Measurements from ENCODE around the gene EML1. TPM values are rescaled to one million over a fixed set of nuclear protein-coding genes. Genes with fewer than 3 reads are reported as not detected.

Gene EML1
- total and polyA plus RNA-seq, 7 experiments from 2014 or later, result not detected

GRCh38 chr14:99788713-99789112, 4.5 kb upstream of the EML1 start:
- ATAC-seq, result no peak
- no peak for DNase-seq
- intact Hi-C loops (cut with micrococcal nuclease), result no loop called here
- H3K27ac Mint-ChIP-seq, result no peak overlapping the region
- POLR2A ChIA-PET, result no interaction called here
- Histone ChIP-seq H3K4me3 (ENCODE audit: low read length) (no peak overlapping the region), H3K27me3 (ENCODE audit: control insufficient read depth in 2 of 2, insufficient read depth in 2 of 2, low read length in 2 of 2) (no peaks in the 10 kb centered on the region), H3K36me3 (ENCODE audit: control insufficient read depth in 2 of 3, insufficient read depth in 3 of 3, low read length in 3 of 3) (no peaks in the 10 kb centered on the region), H3K27ac (ENCODE audit: low read depth, low read length) (no peak overlapping the region), H3K4me1 (ENCODE audit: control insufficient read depth in 2 of 2, insufficient read depth in 2 of 2, low read length in 2 of 2) (peaks cover 0 to under 1% of the 10 kb centered on the region in 2 donors), H3K9me3 (ENCODE audit: control insufficient read depth in 2 of 3, low read length in 3 of 3) (no peaks in the 10 kb centered on the region)
- no peak overlapping the region for H3K4me3 Mint-ChIP-seq
- H3K36me3 Mint-ChIP-seq, result no peaks in the 10 kb centered on the region
- CTCF ChIA-PET, result no interaction called here
- peaks cover 0 to 32% (median 0%) of the 10 kb centered on the region in 5 donors for H3K27me3 Mint-ChIP-seq
- H3K9me3 Mint-ChIP-seq, result no peaks in the 10 kb centered on the region
- peaks cover 5 to 29% (median 21%) of the 10 kb centered on the region in 7 donors for H3K4me1 Mint-ChIP-seq

GRCh38 chr14:99789581-99789980, 3.6 kb upstream of the EML1 start:
- no peaks in the 10 kb centered on the region for H3K36me3 Mint-ChIP-seq
- Histone ChIP-seq H3K4me3 (ENCODE audit: low read length) (no peak overlapping the region), H3K4me1 (ENCODE audit: control insufficient read depth in 2 of 2, insufficient read depth in 2 of 2, low read length in 2 of 2) (peaks cover 0 to 4% of the 10 kb centered on the region in 2 donors), H3K36me3 (ENCODE audit: control insufficient read depth in 2 of 3, insufficient read depth in 3 of 3, low read length in 3 of 3) (no peaks in the 10 kb centered on the region), H3K27me3 (ENCODE audit: control insufficient read depth in 2 of 2, insufficient read depth in 2 of 2, low read length in 2 of 2) (no peaks in the 10 kb centered on the region), H3K9me3 (ENCODE audit: control insufficient read depth in 2 of 3, low read length in 3 of 3) (no peaks in the 10 kb centered on the region), H3K27ac (ENCODE audit: low read depth, low read length) (no peak overlapping the region)
- CTCF ChIA-PET, result no interaction called here
- peaks cover 0 to 40% (median 0%) of the 10 kb centered on the region in 5 donors for H3K27me3 Mint-ChIP-seq
- intact Hi-C loops (cut with micrococcal nuclease), result no loop called here
- POLR2A ChIA-PET, result no interaction called here
- ATAC-seq (no peak), DNase-seq (no peak)
- peak overlapping the region in 2 of 9 donors; percentile 2 to 54 for H3K27ac Mint-ChIP-seq
- H3K4me1 Mint-ChIP-seq, result peaks cover 5 to 34% (median 21%) of the 10 kb centered on the region in 7 donors
- no peak overlapping the region for H3K4me3 Mint-ChIP-seq
- H3K9me3 Mint-ChIP-seq, result no peaks in the 10 kb centered on the region

- ChIA-PET CTCF (interaction anchor here (0.6 kb wide), 1 partner anchor 40 kb away, joined by 3 read pairs; no protein-coding TSS in a partner anchor), POLR2A (no interaction called here)
- intact Hi-C loops (cut with micrococcal nuclease), result loop anchor here in 1 of 2 donors (5.0 kb wide), 1 partner anchor 108 kb away; the partner anchor contains the start of gene CYP46A1
- no peak overlapping the region for H3K4me3 ChIP-seq (ENCODE audit: low read length)
- Mint-ChIP-seq H3K9me3 (no peaks in the 10 kb centered on the region), H3K27ac (peak overlapping the region in 1 of 9 donors; percentile 54), H3K36me3 (no peaks in the 10 kb centered on the region), H3K4me1 (peaks cover 5 to 34% (median 21%) of the 10 kb centered on the region in 7 donors), H3K27me3 (peaks cover 0 to 45% (median 7%) of the 10 kb centered on the region in 5 donors), H3K4me3 (no peak overlapping the region)
- no peaks in the 10 kb centered on the region for H3K36me3 ChIP-seq (ENCODE audit: control insufficient read depth in 2 of 3, insufficient read depth in 3 of 3, low read length in 3 of 3)
- DNase-seq, result no peak
- H3K27ac ChIP-seq (ENCODE audit: low read depth, low read length), result no peak overlapping the region
- ATAC-seq, result no peak
- H3K4me1 ChIP-seq (ENCODE audit: control insufficient read depth in 2 of 2, insufficient read depth in 2 of 2, low read length in 2 of 2), result peaks cover 0 to 4% of the 10 kb centered on the region in 2 donors
- peaks cover 0 to 5% of the 10 kb centered on the region in 2 donors for H3K27me3 ChIP-seq (ENCODE audit: control insufficient read depth in 2 of 2, insufficient read depth in 2 of 2, low read length in 2 of 2)
- H3K9me3 ChIP-seq (ENCODE audit: control insufficient read depth in 2 of 3, low read length in 3 of 3), result no peaks in the 10 kb centered on the region
Observed at GRCh38 chr14:99790201-99790977, 2.8 kb upstream of the EML1 start.

- Mint-ChIP-seq H3K27me3 (peaks cover 0 to 49% (median 13%) of the 10 kb centered on the region in 5 donors), H3K36me3 (no peaks in the 10 kb centered on the region), H3K4me1 (peaks cover 5 to 34% (median 21%) of the 10 kb centered on the region in 7 donors), H3K9me3 (no peaks in the 10 kb centered on the region), H3K4me3 (peak overlapping the region in 1 of 10 donors; percentile 1), H3K27ac (peak overlapping the region in 3 of 9 donors; percentile 20 to 43 (median 21))
- Histone ChIP-seq H3K27ac (ENCODE audit: low read depth, low read length) (no peak overlapping the region), H3K4me3 (ENCODE audit: low read length) (no peak overlapping the region), H3K9me3 (ENCODE audit: control insufficient read depth in 2 of 3, low read length in 3 of 3) (no peaks in the 10 kb centered on the region), H3K27me3 (ENCODE audit: control insufficient read depth in 2 of 2, insufficient read depth in 2 of 2, low read length in 2 of 2) (peaks cover 0 to 5% of the 10 kb centered on the region in 2 donors), H3K4me1 (ENCODE audit: control insufficient read depth in 2 of 2, insufficient read depth in 2 of 2, low read length in 2 of 2) (peaks cover 0 to 4% of the 10 kb centered on the region in 2 donors), H3K36me3 (ENCODE audit: control insufficient read depth in 2 of 3, insufficient read depth in 3 of 3, low read length in 3 of 3) (no peaks in the 10 kb centered on the region)
- ATAC-seq (no peak), DNase-seq (no peak)
- intact Hi-C loops (cut with micrococcal nuclease), result loop anchor here in 1 of 2 donors (5.0 kb wide), 1 partner anchor 109 kb away; the partner anchor contains the start of gene CYP46A1
- ChIA-PET CTCF (interaction anchor here (0.6 kb wide), 1 partner anchor 40 kb away, joined by 3 read pairs; no protein-coding TSS in a partner anchor), POLR2A (no interaction called here)
Observed at GRCh38 chr14:99790978-99791376, 2.2 kb upstream of the EML1 start.

GRCh38 chr14:99791476-99792209, 1.6 kb upstream of the EML1 start:
- DNase-seq (no peak), ATAC-seq (no peak)
- H3K27me3 ChIP-seq (ENCODE audit: control insufficient read depth in 2 of 2, insufficient read depth in 2 of 2, low read length in 2 of 2), result peaks cover 0 to 5% of the 10 kb centered on the region in 2 donors
- H3K9me3 ChIP-seq (ENCODE audit: control insufficient read depth in 2 of 3, low read length in 3 of 3), result no peaks in the 10 kb centered on the region
- H3K4me3 ChIP-seq (ENCODE audit: low read length), result no peak overlapping the region
- H3K36me3 ChIP-seq (ENCODE audit: control insufficient read depth in 2 of 3, insufficient read depth in 3 of 3, low read length in 3 of 3), result no peaks in the 10 kb centered on the region
- H3K36me3 Mint-ChIP-seq, result no peaks in the 10 kb centered on the region
- peaks cover 0 to 4% of the 10 kb centered on the region in 2 donors for H3K4me1 ChIP-seq (ENCODE audit: control insufficient read depth in 2 of 2, insufficient read depth in 2 of 2, low read length in 2 of 2)
- POLR2A ChIA-PET, result no interaction called here
- H3K27ac ChIP-seq (ENCODE audit: low read depth, low read length), result no peak overlapping the region
- CTCF ChIA-PET, result interaction anchor here (0.5 to 1.6 kb wide), 2 partner anchors 111 to 1892 kb away, joined by 3 read pairs; no protein-coding TSS in a partner anchor
- peak overlapping the region in 7 of 10 donors; percentile 1 to 85 (median 74) for H3K4me3 Mint-ChIP-seq
- H3K4me1 Mint-ChIP-seq, result peaks cover 5 to 34% (median 21%) of the 10 kb centered on the region in 7 donors
- intact Hi-C loops (cut with micrococcal nuclease), result loop anchor here in 1 of 2 donors (5.0 kb wide), 1 partner anchor 109 kb away; the partner anchor contains the start of gene CYP46A1
- no peaks in the 10 kb centered on the region for H3K9me3 Mint-ChIP-seq
- peaks cover 0 to 55% (median 16%) of the 10 kb centered on the region in 5 donors for H3K27me3 Mint-ChIP-seq
- H3K27ac Mint-ChIP-seq, result peak overlapping the region in 4 of 9 donors; percentile 7 to 43 (median 28)

GRCh38 chr14:99792210-99792535, 1.0 kb upstream of the EML1 start:
- Mint-ChIP-seq H3K4me3 (peak overlapping the region; percentile 69 to 85 (median 79)), H3K4me1 (peaks cover 5 to 34% (median 21%) of the 10 kb centered on the region in 7 donors), H3K36me3 (no peaks in the 10 kb centered on the region), H3K9me3 (no peaks in the 10 kb centered on the region), H3K27me3 (peaks cover 0 to 57% (median 22%) of the 10 kb centered on the region in 5 donors), H3K27ac (peak overlapping the region in 7 of 9 donors; percentile 12 to 69 (median 48))
- Histone ChIP-seq H3K4me3 (ENCODE audit: low read length) (no peak overlapping the region), H3K4me1 (ENCODE audit: control insufficient read depth in 2 of 2, insufficient read depth in 2 of 2, low read length in 2 of 2) (peaks cover 0 to 4% of the 10 kb centered on the region in 2 donors), H3K36me3 (ENCODE audit: control insufficient read depth in 2 of 3, insufficient read depth in 3 of 3, low read length in 3 of 3) (no peaks in the 10 kb centered on the region), H3K27me3 (ENCODE audit: control insufficient read depth in 2 of 2, insufficient read depth in 2 of 2, low read length in 2 of 2) (peaks cover 0 to 5% of the 10 kb centered on the region in 2 donors), H3K27ac (ENCODE audit: low read depth, low read length) (no peak overlapping the region), H3K9me3 (ENCODE audit: control insufficient read depth in 2 of 3, low read length in 3 of 3) (no peaks in the 10 kb centered on the region)
- intact Hi-C loops (cut with micrococcal nuclease), result loop anchor here in 1 of 2 donors (5.0 kb wide), 1 partner anchor 110 kb away; the partner anchor contains the start of gene CYP46A1
- ChIA-PET POLR2A (no interaction called here), CTCF (interaction anchor here (1.6 kb wide), 1 partner anchor 112 kb away, joined by 3 read pairs; no protein-coding TSS in a partner anchor)
- DNase-seq, result no peak
- no peak for ATAC-seq
